Measurements from ENCODE around the gene EIF2AK3.

Gene EIF2AK3

GRCh38 chr2:88621432-88621831 lies 5.8 kb downstream of the EIF2AK3 start:
- Histone ChIP-seq H3K36me3 (ENCODE audit: control insufficient read depth, low read length) (peaks cover 85% of the 10 kb centered on the region), H3K4me2 (ENCODE audit: low read length) (peak overlapping the region; percentile 87), H3K27ac (ENCODE audit: low read depth, low read length) (peak overlapping the region; percentile 82), H3K79me2 (ENCODE audit: control insufficient read depth, low read length) (peaks cover 100% of the 10 kb centered on the region), H3K4me1 (ENCODE audit: control insufficient read depth, low read length) (peaks cover 83% of the 10 kb centered on the region), H4K20me1 (ENCODE audit: control insufficient read depth, insufficient read depth, low read depth, low read length) (0 out of 2 replicates have a peak, but pooled peaks cover 3% of the 10 kb centered on the region), H3K27me3 (ENCODE audit: control insufficient read depth, low read length) (no peaks in the 10 kb centered on the region), H3K9me2 (replicated peaks; ENCODE audit: control insufficient read depth, low read length) (no peaks in the 10 kb centered on the region), H3K4me3 (ENCODE audit: low read length) (peak overlapping the region; percentile 92), H3K9me3 (ENCODE audit: control insufficient read depth, insufficient read depth, low read length) (no peaks in the 10 kb centered on the region), H3F3A (ENCODE audit: control insufficient read depth, insufficient read depth) (peaks cover 9% of the 10 kb centered on the region; the same call in 1 of the 2 replicates)
- TF ChIP-seq, protein P1, sequence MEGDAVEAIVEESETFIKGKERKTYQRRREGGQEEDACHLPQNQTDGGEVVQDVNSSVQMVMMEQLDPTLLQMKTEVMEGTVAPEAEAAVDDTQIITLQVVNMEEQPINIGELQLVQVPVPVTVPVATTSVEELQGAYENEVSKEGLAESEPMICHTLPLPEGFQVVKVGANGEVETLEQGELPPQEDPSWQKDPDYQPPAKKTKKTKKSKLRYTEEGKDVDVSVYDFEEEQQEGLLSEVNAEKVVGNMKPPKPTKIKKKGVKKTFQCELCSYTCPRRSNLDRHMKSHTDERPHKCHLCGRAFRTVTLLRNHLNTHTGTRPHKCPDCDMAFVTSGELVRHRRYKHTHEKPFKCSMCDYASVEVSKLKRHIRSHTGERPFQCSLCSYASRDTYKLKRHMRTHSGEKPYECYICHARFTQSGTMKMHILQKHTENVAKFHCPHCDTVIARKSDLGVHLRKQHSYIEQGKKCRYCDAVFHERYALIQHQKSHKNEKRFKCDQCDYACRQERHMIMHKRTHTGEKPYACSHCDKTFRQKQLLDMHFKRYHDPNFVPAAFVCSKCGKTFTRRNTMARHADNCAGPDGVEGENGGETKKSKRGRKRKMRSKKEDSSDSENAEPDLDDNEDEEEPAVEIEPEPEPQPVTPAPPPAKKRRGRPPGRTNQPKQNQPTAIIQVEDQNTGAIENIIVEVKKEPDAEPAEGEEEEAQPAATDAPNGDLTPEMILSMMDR (IDR thresholded peaks at IDR 0.05; ENCODE audit: low read depth, low read length, poor library complexity, severe bottlenecking): no peak
- no peak for TF ChIP-seq EZH2phosphoT487 (IDR thresholded peaks at IDR 0.05; ENCODE audit: borderline replicate concordance, low read length)

GRCh38 chr2:88620015-88620414 lies 7.2 kb downstream of the EIF2AK3 start:
- Histone ChIP-seq H4K20me1 (ENCODE audit: control insufficient read depth, insufficient read depth, low read depth, low read length) (0 out of 2 replicates have a peak, but pooled peaks cover 3% of the 10 kb centered on the region), H3K4me1 (ENCODE audit: control insufficient read depth, low read length) (peaks cover 98% of the 10 kb centered on the region), H3K79me2 (ENCODE audit: control insufficient read depth, low read length) (peaks cover 100% of the 10 kb centered on the region), H3K36me3 (ENCODE audit: control insufficient read depth, low read length) (peaks cover 84% of the 10 kb centered on the region), H3K4me2 (ENCODE audit: low read length) (peak overlapping the region; percentile 87), H3K27me3 (ENCODE audit: control insufficient read depth, low read length) (no peaks in the 10 kb centered on the region), H3K27ac (ENCODE audit: low read depth, low read length) (peak overlapping the region; percentile 82), H3F3A (ENCODE audit: control insufficient read depth, insufficient read depth) (peaks cover 9% of the 10 kb centered on the region; the same call in 1 of the 2 replicates), H3K9me2 (replicated peaks; ENCODE audit: control insufficient read depth, low read length) (no peaks in the 10 kb centered on the region), H3K4me3 (ENCODE audit: low read length) (peak overlapping the region; percentile 46), H3K9me3 (ENCODE audit: control insufficient read depth, insufficient read depth, low read length) (no peaks in the 10 kb centered on the region)
- TF ChIP-seq, protein P1 (IDR thresholded peaks at IDR 0.05; ENCODE audit: low read depth, low read length, poor library complexity, severe bottlenecking): no peak
- no peak for TF ChIP-seq EZH2phosphoT487 (IDR thresholded peaks at IDR 0.05; ENCODE audit: borderline replicate concordance, low read length)

DNA sequence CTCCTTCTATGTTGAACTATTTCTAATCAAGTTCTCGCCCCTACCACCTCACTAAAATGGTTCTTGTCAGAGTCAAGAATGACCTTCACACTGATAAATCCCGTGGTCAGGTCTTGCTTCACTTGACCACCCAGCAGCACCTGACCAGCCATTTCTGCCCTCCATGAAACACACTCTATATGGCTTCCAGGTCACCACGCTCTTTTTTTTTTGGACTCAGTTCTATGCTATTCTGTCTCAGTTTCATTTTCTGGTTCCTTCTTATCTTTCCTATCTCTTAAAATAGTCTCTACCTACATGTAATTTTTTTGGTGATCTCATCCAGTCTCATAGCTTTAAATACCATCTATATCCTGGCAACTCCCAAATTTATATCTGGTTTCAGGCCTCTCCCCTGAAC lies 11.4 kb downstream of the EIF2AK3 start:
- H3K79me2 ChIP-seq (ENCODE audit: control insufficient read depth, low read length): peaks cover 100% of the 10 kb centered on the region
- peak overlapping the region; percentile 87 for H3K4me2 ChIP-seq (ENCODE audit: low read length)
- peak overlapping the region; percentile 96 for H3K27ac ChIP-seq (ENCODE audit: low read depth, low read length)
- no peaks in the 10 kb centered on the region for H3K9me3 ChIP-seq (ENCODE audit: control insufficient read depth, insufficient read depth, low read length)
- H4K20me1 ChIP-seq (ENCODE audit: control insufficient read depth, insufficient read depth, low read depth, low read length): 0 out of 2 replicates have a peak, but pooled peaks cover 3% of the 10 kb centered on the region
- no peak for TF ChIP-seq EZH2phosphoT487 (IDR thresholded peaks at IDR 0.05; ENCODE audit: borderline replicate concordance, low read length)
- TF ChIP-seq, protein P1 (IDR thresholded peaks at IDR 0.05; ENCODE audit: low read depth, low read length, poor library complexity, severe bottlenecking): no peak
- peaks cover 100% of the 10 kb centered on the region for H3K4me1 ChIP-seq (ENCODE audit: control insufficient read depth, low read length)
- H3K9me2 ChIP-seq (replicated peaks; ENCODE audit: control insufficient read depth, low read length): no peaks in the 10 kb centered on the region
- H3K36me3 ChIP-seq (ENCODE audit: control insufficient read depth, low read length): peaks cover 84% of the 10 kb centered on the region
- no peaks in the 10 kb centered on the region for H3K27me3 ChIP-seq (ENCODE audit: control insufficient read depth, low read length)
- peaks cover 18% of the 10 kb centered on the region for H3F3A ChIP-seq (ENCODE audit: control insufficient read depth, insufficient read depth)
- peak overlapping the region; percentile 44 for H3K4me3 ChIP-seq (ENCODE audit: low read length)

Data from DOHH2 (cell line).